ENCODE results near the gene KLK14. TPM values are rescaled to one million over a fixed set of nuclear protein-coding genes. Genes with fewer than 3 reads are reported as not detected.

Gene KLK14
- polyA plus RNA-seq, 1 donor (not counting 4 experiments of a cell fraction or from before 2014, with no cell fraction given): 0.05 TPM

DNA sequence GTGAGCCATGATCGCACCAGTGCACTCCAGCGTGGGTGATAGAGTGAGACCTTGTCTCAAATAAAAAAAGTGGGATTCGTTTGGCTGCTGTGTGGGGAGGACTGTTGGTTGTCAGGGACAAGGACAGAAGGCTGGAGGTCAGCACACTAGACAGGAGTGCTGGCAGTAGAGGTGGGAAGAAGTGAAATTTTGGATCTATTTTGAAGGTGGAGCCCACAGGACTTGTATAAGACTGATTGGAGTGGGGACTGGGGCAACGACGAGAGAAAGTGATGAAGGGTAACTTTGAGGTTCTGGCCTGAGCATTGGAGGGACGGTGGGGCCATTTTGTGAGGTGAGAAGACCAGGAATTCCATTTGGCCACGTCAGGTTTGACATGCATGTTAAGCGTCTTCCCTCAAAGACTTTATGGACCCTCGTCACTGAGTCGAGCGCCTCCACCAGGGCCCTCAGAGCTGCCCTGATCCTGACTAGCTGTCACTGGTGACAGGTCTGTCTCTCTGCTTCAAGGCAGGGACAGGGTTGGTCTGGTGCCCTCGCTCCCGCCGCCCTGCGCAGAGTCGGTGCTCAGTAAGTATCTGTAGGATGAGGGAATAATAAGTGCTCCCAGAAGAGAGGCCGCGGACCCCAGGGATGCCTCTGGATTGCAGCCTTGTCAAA is 24.8 kb upstream of the KLK14 start:
- peaks cover 41% of the 10 kb centered on the region for H3K79me2 ChIP-seq (ENCODE audit: control insufficient read depth, insufficient read depth, low read length)
- H3K36me3 ChIP-seq (ENCODE audit: control insufficient read depth in 2 of 2, extremely low read depth in 1 of 2, insufficient read depth in 2 of 2, low read length in 2 of 2): peaks cover 11 to 17% of the 10 kb centered on the region in 2 experiments
- no peaks in the 10 kb centered on the region for H3K9me1 ChIP-seq (ENCODE audit: control insufficient read depth, extremely low read depth, insufficient read depth, low read length)
- dilution Hi-C loops (cut with MboI; ENCODE audit: extremely low pct_ligation_motif_present, low sequenced_read_pairs): no loop called here
- H3K9me3 ChIP-seq (ENCODE audit: control insufficient read depth, low read depth, low read length): no peaks in the 10 kb centered on the region
- H3K27me3 ChIP-seq (ENCODE audit: control insufficient read depth, extremely low read depth, insufficient read depth, low read length): no peaks in the 10 kb centered on the region
- no peak for TF ChIP-seq EZH2 (IDR thresholded peaks at IDR 0.05; ENCODE audit: low read length)
- TF ChIP-seq, protein P1, sequence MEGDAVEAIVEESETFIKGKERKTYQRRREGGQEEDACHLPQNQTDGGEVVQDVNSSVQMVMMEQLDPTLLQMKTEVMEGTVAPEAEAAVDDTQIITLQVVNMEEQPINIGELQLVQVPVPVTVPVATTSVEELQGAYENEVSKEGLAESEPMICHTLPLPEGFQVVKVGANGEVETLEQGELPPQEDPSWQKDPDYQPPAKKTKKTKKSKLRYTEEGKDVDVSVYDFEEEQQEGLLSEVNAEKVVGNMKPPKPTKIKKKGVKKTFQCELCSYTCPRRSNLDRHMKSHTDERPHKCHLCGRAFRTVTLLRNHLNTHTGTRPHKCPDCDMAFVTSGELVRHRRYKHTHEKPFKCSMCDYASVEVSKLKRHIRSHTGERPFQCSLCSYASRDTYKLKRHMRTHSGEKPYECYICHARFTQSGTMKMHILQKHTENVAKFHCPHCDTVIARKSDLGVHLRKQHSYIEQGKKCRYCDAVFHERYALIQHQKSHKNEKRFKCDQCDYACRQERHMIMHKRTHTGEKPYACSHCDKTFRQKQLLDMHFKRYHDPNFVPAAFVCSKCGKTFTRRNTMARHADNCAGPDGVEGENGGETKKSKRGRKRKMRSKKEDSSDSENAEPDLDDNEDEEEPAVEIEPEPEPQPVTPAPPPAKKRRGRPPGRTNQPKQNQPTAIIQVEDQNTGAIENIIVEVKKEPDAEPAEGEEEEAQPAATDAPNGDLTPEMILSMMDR (optimal IDR thresholded peaks at IDR 0.05 in 1 of 3, IDR thresholded peaks at IDR 0.05 in 1 of 3, conservative IDR thresholded peaks at IDR 0.05 in 1 of 3; ENCODE audit: extremely low read depth in 1 of 3, insufficient read depth in 2 of 3, low read length in 3 of 3): peak in 2 of 3 experiments; percentile 8 to 23
- peak overlapping the region; percentile 55 to 85 (median 69) for H3K4me3 ChIP-seq (ENCODE audit: control insufficient read depth in 2 of 3, extremely low read depth in 1 of 3, insufficient read depth in 2 of 3, low read depth in 1 of 3, low read length in 3 of 3)
- peak overlapping the region; percentile 84 for H3K9ac ChIP-seq (ENCODE audit: control insufficient read depth, extremely low read depth, insufficient read depth, low read length)
- DNase-seq (ENCODE audit: low read depth, low spot score) (no peak), FAIRE-seq (no peak)
- peak overlapping the region; percentile 74 for H3K4me2 ChIP-seq (ENCODE audit: control insufficient read depth, extremely low read depth, insufficient read depth, low read depth, low read length)
- peaks cover 10% of the 10 kb centered on the region for H3K4me1 ChIP-seq (ENCODE audit: control insufficient read depth, extremely low read depth, insufficient read depth, low read length)
- peak overlapping the region; percentile 65 for H3K27ac ChIP-seq (ENCODE audit: control insufficient read depth, insufficient read depth, low read length)
- H2AFZ ChIP-seq (ENCODE audit: control insufficient read depth, low read length): peak overlapping the region; percentile 64
- no peaks in the 10 kb centered on the region for H4K20me1 ChIP-seq (ENCODE audit: control insufficient read depth, extremely low read depth, insufficient read depth, low read length)

DNA sequence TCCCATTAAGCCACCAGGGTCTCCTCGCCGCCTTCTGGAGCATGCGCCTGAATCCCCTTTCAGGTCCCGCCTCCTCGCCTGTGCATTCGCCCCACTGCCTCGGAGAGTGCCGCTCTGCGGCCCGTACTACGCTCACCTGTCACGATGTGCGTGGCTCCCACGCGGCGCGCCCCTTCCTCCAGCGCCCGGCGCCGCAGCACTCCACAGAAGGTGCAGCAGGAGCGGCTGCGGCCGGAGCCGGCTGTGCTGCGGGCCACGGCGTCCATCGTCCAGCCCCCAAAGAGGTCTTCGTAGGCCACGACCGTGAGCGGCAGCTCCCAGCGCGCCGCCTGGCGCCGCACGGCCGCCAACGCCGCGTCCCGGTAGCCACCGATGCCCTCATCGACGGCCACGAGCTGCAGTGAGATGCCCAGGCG is 21.2 kb upstream of the KLK14 start:
- dilution Hi-C loops (cut with MboI; ENCODE audit: extremely low pct_ligation_motif_present, low sequenced_read_pairs): no loop called here
- no peak for FAIRE-seq
- H3K79me2 ChIP-seq (ENCODE audit: control insufficient read depth, insufficient read depth, low read length): peaks cover 61% of the 10 kb centered on the region

More for the DNA sequence above, 21.2 kb upstream of the KLK14 start:
- no peak for TF ChIP-seq EZH2 (IDR thresholded peaks at IDR 0.05; ENCODE audit: low read length)
- TF ChIP-seq, protein P1 (optimal IDR thresholded peaks at IDR 0.05 in 1 of 3, IDR thresholded peaks at IDR 0.05 in 1 of 3, conservative IDR thresholded peaks at IDR 0.05 in 1 of 3; ENCODE audit: extremely low read depth in 1 of 3, insufficient read depth in 2 of 3, low read length in 3 of 3): no peak
- Histone ChIP-seq H3K4me1 (ENCODE audit: control insufficient read depth, extremely low read depth, insufficient read depth, low read length) (peaks cover 9% of the 10 kb centered on the region), H3K9ac (ENCODE audit: control insufficient read depth, extremely low read depth, insufficient read depth, low read length) (no peak overlapping the region), H3K9me1 (ENCODE audit: control insufficient read depth, extremely low read depth, insufficient read depth, low read length) (no peaks in the 10 kb centered on the region), H3K27me3 (ENCODE audit: control insufficient read depth, extremely low read depth, insufficient read depth, low read length) (no peaks in the 10 kb centered on the region), H4K20me1 (ENCODE audit: control insufficient read depth, extremely low read depth, insufficient read depth, low read length) (peaks cover 7% of the 10 kb centered on the region), H3K9me3 (ENCODE audit: control insufficient read depth, low read depth, low read length) (no peaks in the 10 kb centered on the region), H3K4me2 (ENCODE audit: control insufficient read depth, extremely low read depth, insufficient read depth, low read depth, low read length) (no peak overlapping the region), H3K4me3 (ENCODE audit: control insufficient read depth in 2 of 3, extremely low read depth in 1 of 3, insufficient read depth in 2 of 3, low read depth in 1 of 3, low read length in 3 of 3) (no peak overlapping the region), H3K36me3 (ENCODE audit: control insufficient read depth in 2 of 2, extremely low read depth in 1 of 2, insufficient read depth in 2 of 2, low read length in 2 of 2) (peaks cover 19 to 27% of the 10 kb centered on the region in 2 experiments), H2AFZ (ENCODE audit: control insufficient read depth, low read length) (no peak overlapping the region), H3K27ac (ENCODE audit: control insufficient read depth, insufficient read depth, low read length) (no peak overlapping the region)
- DNase-seq (ENCODE audit: low read depth, low spot score): no peak
